DMS153 treated with DMSO at 0.1 percent for 48 hours (cell line): ENCODE measurements around the gene IDH2.
A peak's percentile ranks its signal among the peaks of the same experiment; 100 is the strongest.

Experiments used
- DNase-seq: peaks from one replicate; lab custom pipeline; 2025; ENCODE audit not compliant: unreplicated experiment; lab: John Stamatoyannopoulos, UW

Gene IDH2

DNA sequence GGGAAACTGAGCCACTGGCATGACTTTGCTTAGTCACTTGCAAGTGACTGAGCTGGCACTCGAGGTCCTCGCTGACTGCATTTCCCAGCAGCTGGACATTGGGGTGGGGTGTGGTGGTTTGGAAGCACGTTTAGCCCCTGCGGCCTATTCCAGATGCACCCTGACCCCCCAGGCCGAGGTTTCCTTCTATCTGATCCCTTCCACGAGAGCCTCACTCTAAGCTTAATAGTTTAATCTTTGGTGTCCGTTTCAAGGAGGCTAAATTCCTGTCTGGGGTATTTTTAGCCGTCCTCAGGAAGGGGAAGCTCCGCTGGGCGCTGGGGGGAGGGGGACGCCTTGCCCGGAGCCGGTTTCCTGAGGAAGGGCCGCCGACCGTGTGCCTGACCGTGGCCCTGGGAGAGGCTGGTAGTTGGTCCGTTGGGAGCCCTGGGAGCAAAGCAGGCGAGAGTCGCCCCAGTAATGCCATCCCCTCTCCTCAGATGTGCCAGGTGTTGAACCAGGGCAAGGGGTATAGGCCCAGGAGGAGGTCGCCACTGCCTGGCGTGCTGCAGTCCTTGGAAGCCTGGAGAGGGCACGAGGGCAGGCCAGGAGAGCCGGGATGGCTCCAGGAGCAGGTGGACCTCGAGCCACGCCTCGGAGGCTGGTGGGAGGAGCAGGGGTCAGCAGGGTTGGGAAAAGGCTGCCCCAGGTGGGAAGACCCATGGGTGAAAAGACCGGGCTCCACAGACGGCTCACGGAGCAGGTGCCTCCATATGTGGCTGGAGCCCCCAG is 37.2 kb downstream of the IDH2 start:
- DNase-seq = no peak

DNA sequence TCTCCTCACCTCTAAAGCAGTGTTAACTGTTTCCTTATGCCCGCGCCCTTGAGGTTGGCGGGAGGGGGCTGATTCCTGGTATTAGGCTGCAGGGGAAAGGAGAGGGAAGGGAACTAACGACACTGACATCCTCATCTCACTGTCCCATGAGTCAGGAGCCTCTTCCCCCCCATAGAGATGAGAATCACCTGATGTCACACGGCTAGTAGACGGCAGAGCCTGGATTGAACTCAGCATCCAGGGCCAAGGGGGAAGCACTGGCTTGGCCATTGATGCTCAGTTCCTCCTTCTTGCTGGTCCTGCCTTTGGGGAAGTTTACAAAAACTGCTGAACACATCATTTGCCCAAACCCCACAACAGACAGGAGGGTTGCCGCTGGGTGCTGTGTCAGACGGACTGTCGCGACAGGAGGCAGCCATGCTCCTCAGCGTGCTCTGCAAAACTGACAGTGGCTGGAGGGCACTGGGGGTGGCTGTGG is 38.5 kb downstream of the IDH2 start:
- no peak for DNase-seq

DNA sequence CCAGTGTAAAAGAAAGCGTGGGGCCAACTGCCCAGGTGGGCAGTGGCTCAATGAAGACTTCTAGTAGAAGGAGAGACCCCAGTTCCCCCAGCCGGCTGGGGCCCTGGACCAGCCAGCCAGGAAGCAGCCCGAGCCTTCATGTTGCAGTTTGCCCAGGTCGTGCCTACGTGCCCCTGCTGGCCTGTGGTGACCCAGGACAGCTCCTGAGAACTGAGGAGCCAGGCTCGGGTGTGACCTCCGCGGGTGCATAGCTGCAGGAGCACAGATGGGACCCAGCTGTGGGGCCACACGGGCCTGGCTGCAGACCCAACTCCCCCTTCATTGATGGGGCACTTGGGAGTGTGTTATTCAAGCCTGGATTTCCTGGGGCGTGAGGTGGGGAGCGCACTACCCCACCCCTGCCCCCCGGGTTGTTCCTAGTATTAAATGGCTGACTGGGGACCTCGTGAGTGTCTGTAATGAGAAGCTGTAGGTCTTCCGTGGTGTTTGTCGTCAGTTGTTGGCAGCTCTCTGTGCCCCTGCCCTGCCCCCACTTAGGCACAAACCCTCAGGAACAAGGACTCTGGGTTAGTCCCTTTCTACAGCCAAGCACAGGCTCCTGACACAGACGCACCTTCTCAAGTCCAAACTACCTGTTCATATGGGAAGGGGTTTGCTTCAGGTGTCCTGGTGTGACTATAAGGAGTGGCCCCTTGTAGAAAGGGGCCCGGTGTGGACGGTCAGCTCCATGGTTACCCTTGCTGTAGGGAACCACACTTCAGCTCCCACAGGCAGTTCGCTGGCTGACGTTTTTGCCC is 39.1 kb downstream of the IDH2 start:
- DNase-seq = peak; percentile 12

DNA sequence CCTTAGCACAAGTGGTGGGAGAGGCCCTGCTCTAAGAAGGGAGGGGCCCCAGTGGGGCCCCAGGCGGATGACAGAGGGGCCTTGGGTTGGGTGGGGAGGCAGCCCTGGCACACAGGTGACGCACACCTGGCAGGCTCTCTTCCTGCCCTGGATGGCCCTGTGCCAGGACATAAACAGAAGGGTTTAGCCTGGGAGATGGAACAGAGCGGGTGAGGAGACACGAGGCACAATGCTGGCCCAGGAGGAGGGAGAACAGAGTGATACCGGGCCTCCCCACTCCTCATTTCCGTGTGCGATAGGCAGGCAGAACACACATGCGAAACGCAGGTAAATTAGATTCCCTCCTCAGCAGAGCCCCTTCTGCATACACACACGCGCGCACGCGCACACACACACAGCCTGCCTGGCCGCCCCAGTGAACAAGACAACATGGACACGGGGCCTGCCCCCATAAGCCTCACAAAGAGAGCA is 39.8 kb downstream of the IDH2 start:
- DNase-seq = peak; percentile 87

DNA sequence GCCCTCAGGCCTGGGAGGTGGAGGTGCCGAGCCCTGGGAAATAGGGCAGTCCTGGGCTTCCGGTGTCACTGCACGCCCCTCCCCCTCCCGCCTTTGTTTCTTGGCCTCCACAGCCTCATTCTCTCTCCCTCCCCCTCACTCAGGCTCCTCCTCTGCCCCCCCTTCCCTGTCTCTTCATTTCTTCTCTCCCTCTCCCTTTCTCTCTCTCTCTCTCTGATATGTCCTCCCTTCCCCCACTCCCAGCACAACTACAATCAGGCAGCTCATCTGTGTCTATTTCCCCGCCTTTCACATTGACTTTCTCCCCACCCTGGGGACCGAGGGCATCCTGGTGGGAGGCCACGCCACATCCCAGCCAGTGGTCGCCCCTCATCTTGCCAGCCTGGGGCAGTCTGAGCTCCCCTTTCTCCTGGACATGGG is 40.2 kb downstream of the IDH2 start:
- peak; percentile 48 for DNase-seq

DNA sequence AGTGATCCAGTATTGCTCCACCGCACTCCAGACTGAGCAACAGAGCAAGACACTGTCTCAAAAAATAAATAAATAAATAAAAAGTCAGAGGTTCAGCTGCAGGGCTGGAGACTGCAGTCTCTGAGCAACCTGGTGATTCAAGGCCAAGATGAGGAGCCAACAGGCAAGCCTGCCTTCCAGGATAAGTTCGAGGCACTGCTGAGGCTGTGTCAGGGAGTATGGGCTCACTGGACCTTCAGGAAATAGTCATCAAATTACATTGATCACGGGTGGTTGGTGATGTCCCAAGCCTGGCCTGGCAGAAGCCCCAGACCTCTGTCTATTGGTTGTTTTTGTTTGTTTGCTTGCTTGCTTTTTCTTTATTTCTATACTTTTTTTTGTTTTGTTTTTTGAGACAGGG is 41.5 kb downstream of the IDH2 start:
- no peak for DNase-seq

DNA sequence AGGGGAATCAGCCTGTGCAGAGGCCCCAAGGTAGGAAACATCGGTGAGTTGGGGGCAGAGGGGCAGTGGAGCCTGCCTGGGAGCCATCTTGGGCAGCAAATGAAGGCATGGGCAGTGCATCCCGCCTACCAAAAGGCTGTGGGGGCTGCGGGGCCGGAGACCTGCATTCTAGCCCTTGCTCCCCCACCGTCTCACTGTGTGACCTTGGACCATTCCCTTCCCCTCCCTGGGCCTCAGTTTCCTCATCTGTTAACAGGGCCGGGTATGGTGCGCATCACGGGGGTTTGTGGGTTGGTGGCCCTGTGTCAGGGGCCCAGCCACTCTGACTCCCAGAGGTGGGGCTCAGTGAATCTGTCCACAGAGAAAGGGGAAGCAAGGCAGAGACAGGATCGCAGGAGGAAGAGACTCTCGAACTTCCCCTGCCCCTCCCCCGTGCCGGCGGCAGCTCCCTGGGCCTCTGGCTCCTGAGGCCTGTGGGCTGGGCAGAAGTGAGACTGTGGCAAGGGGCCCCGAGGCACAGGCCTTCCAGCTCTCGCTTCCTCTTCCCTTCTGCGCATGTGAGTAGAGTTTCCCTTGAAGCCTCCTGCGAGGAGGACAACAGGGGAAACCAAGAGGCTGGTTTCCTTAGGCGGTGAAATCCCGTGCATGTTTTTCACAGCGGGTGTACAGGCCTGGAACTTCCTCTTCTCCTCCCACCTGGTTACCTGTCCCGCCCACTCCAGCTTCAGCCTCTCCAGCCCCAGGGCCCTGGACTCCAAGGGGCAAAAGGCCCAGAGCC is 42.9 kb downstream of the IDH2 start:
- DNase-seq = peak; percentile 15

DNA sequence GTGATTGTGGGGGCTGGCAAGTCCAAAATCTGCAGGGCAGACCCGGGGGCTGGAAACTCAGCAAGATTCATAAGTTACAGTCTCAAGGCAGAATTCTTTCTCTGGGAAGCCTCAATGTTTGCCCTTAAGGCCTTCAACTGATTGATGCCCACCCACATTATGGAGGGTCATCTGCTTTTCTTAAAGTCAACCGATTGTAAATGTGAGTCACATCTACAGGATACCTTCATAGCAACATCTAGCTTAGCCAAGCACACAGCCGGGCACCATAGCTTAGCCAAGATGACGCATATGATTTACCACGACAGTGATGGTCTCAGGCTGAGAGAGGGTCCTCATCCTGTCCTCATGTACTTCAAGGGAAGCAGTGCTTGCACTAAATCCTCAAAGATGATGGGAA is 43.5 kb downstream of the IDH2 start:
- DNase-seq = no peak

DNA sequence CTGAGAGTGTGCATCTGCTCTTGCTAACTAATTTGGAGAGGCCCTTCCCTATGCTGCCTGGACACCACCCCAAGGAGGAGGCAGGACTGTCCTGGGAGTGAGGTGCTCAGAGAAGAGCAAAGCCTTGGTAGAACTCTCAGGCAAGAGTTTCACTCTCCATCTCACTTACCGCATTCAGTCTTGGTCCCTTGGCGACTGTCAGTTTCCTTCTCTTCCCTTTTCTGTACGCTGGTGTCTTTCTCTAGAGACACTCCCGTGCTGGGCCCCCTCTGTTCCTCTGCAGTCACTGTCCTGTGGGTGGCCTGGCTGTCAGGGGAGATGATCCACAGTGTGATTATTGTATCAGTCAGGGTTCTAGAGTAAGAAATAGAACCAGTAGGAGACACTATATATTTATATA is 44.0 kb downstream of the IDH2 start:
- DNase-seq = no peak

DNA sequence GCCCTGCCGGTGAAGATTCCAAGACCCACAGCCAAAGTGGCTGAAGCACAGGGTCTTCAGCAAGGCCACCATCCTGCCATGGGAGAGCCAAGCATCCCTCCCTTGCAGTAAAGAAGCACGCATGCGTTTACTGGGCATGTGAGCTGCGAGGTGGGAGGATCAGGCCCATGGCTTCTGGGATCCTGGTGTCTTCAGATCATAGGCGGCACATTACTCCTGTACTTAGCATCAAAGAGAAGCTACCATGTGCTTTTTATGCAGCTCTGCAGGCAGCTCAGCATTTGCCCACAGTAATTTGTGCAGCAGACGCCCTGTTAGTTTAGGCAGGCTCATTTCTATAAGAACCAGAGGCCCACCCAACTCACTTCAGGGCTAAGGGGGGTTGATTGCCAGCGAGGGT is 45.7 kb downstream of the IDH2 start:
- no peak for DNase-seq

DNA sequence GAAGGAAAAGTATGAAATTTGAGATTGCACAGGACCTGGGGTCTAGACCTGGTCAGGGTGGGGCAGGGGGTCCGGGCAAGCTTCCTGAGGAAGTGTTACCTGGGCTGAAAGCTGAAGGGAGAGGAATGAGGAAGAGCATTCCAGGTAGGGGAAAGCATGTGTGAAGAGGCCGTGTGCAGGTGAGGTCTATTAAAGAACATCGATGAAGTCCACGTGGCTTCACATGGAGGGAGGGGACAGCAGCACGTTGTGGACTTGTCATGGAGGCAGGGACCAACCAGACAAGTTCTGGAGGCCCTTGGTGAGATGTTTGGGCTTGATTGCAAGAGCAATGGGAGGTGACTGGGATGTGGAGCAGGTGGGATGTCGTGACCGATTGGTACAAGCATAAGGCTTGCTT is 47.1 kb downstream of the IDH2 start:
- no peak for DNase-seq

DNA sequence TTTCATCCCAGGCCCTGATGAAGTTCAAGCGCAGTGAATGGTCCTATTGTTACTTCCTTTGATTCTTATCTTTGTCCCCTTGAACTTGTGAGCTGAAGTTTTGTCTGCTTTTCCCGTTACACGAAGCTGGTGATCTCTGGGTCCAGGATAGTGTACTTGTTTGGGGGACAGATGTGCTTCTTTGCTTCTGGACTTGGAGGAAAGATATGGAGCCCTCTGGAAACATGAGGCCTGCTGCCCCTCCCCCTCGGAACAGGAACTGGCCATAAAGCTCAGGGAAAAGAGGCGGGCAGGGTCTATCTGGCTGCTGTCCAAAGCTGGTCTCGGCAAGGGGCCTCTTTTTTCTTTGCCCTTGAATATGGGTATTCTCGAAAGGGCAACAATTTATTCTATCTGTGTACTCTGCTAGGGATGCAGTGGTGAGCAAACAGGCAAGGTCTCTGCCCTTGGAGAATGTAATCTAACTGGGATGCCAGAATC is 47.6 kb downstream of the IDH2 start:
- DNase-seq = peak; percentile 11

DNA sequence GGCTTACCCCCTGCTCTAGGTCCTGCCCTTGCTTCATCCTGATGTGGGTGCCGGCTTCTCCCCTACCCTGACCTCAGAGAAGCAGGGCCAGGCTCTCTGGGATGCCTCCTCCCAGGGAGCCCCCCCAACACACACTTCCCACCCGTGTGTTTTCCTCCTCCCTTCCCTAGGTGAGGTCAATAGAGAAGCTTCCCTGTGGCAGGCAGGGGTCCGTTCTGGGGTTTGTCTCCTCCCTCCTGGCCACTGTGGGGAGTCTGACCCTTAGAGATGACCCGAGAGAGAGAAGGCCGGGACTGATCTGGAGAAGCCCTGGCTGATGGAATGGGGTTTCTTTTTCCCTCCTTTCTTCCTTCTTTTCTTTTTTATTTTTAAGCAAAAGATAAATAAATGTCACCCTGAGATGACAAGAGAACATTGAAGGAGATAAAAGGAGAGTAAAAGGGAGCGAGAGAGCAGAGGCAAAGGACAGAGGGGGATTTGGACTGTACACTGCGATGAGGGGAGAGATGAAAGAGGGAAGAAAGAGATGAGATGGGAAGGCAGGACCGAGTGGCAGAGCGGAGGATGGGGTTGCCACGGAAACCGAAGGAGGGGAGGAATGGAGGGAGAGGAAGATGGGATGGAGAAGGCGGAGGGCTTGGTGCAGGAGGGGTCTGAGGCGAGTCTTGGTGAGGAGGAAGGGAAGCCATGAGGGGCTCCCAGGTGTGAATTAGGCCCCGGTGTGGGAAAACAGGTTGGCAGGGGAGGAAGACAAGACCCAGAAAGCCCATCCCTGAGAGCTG is 48.4 kb downstream of the IDH2 start:
- no peak for DNase-seq

DNA sequence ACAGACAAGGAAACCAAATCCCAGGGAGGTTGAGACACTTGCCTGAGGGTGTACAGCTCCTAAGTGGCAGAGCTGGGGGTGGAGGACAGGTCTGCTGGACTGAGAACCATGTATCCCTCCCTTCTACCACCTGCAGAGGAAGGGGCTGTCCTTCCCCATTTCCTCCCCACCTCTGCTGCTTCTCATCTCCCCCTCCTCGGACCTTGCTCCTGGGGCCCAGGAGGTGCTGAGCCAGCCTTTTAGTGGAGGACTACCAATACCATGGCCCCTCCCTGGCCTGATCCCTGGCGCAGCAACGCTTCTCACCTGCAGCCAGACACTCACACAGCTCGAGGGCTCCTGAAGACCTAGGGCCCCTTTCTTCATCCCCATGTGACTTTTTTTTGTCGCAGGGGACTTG is 50.4 kb downstream of the IDH2 start:
- no peak for DNase-seq

DNA sequence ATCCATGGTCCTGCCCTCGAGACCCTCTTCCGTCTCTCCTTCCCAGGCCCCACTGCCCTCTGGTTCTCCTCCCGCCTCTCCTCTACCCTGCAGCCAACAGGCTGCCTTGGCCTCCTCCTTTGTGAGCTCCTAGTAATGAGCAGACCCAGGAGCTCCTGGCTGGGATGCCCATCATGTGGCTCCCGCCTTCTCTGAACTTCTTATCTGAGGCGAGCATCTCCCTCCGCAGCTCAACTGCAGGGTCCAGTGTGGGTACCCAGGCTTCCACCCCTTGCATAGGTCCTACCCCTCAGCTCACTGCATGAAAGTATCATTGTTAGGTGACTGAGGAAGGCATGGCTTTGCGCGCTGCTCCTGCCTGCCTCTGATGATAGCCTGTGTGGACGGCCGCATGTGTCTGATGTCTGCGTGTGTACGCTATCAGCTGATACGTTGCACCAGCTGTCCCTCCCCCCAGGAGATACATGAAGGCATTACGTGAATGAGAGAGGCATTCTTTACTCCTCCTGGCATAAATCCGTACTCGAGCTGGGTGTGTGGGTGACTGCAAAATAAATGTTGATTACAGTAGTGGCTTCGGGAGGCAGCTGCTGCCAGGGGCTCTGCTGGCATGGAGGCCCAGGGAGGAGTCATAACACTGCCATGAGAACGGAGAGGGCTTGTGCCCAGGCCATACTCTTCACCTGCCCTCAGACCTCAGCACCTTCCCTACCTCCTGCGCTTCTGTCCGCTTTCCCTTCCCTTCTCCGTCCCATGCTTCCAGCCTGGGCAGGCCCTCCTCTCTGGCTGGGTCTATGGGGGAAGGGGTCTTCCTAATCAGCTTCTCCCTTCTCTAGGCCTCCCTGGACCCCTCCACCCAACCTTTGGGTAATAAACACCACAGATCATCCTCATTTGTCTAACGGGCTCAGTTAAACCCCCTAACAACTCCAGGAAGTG is 52.3 kb downstream of the IDH2 start:
- DNase-seq = no peak

DNA sequence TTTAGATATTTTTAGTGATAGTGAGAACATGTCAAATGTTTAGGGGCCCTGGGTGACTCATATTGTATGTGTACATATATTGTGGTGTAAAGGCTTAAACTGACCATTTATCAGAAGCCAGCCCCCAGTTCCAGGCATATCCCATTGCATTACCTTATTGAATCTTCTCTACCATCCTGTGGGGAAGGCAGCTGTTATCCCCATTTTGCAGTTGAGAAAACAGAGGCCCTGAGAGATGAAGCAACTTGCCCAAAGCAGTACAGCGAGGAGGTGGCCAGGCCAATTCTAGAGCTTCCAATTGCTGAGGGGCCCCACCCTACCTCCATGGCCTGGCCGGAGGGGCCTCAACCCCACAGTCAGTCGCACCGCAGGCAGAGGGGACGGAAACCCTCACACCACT is 53.2 kb downstream of the IDH2 start:
- DNase-seq = no peak

DNA sequence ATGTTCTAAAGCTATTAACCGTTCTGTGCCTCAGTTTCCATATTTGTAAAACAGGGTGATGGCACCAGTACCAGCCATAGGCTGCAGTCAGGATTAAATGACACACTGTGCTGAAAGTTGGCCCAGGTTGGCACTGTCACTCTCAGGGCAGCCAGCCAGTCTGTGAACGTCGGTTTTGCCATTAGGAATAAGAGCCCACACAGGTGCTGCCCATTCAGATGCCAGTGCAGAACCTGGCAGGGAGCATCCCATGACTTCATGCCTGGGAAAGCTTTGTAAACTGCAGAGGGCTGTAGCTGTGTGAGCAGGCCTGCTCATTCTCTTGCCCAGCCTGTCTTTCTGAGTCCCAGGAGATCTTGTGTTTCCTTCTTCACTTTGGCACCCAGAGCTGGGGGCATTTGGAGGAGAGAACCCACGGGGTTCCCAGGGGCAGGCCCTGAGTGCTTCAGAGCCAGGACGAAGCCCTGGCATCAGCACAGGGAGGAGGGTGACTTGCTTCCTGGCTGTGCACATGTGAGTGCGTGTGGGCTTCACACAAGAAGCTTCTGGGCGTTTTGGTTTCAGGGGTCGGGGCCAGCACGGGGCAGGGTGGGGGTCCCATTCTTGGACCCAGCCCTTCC is 54.2 kb downstream of the IDH2 start:
- no peak for DNase-seq

DNA sequence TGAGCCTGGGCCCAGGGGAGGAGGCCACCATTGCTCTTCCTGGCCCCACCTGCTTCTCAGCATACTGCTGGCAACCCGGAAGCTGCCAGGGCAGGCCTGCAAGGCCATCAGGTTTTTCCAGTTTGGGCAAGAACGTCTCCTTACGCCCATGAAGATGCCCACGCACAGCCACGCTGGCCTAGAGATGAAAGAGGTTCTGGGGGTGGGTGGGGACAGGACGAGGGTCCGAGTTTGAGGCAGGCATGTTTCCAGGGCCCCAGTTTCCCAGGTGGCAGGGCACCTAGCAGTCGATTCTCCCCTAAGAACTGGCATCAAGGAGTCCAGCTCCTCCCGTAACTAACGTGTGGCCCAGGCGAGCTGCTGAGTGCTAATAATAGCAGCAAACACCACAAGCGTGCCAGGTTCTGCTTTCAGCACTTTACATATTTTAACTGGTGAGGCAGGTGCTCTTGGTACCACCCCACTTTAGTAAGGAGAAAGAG is 55.3 kb downstream of the IDH2 start:
- peak; percentile 9 for DNase-seq

DNA sequence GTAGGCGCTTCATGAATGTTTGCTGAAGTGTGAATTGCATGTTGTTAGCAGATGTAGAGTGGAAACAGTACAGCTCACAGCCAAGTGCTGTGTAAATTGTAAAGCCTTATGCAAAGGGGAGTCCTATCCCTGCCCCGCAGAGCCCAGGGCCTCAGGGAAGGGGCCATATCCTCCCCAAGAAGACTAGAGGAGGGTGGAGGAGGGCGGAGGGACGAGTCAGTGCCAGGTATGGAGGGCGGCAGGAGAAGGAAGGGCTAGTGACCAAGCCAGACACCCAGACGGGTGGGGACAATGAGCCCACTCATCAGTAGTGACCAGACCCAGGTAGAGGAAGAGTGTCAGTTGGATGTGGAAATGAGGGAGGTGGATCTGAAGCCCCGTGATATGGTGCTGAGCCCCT is 56.0 kb downstream of the IDH2 start:
- DNase-seq = no peak
